HepG2 (cell line): ENCODE measurements around the gene ING5. TPM values are rescaled to one million over a fixed set of nuclear protein-coding genes. Genes with fewer than 3 reads are reported as not detected.

Source experiments
- E2F2 ChIP-seq: sonication (generic); formaldehyde crosslinking; IDR thresholded peaks from 2 replicates; pipeline ENCODE4 v1.4.0; 2020; ENCODE audit warnings: missing genetic modification reagents, borderline replicate concordance
- ETV5 ChIP-seq: IDR thresholded peaks from 2 replicates; pipeline ENCODE4 v1.6.1; 2018; ENCODE audit warnings: missing biosample characterization, missing genetic modification reagents, inconsistent platforms, borderline replicate concordance
- HMGXB4 ChIP-seq, 2 experiments: sonication (generic) in 1 of 2; formaldehyde crosslinking in 1 of 2; IDR thresholded peaks; 2 replicates each; pipeline versions ENCODE4 v1.4.0 to v1.6.1; 2018 to 2020; ENCODE audit warnings: missing genetic modification reagents in 2 of 2, borderline replicate concordance in 1 of 2, low read depth in 1 of 2, mild to moderate bottlenecking in 1 of 2, missing biosample characterization in 1 of 2
- NKX3-1 ChIP-seq: sonication (generic); formaldehyde crosslinking; IDR thresholded peaks from 2 replicates; pipeline ENCODE4 v1.5.0; 2020; ENCODE audit warnings: missing genetic modification reagents
- RARA ChIP-seq: IDR thresholded peaks from 2 replicates; pipeline ENCODE4 v1.6.1; 2016; ENCODE audit warnings: missing genetic modification reagents, missing compliant biosample characterization
- RFX3 ChIP-seq: IDR thresholded peaks from 2 replicates; pipeline ENCODE4 v1.6.1; 2016; ENCODE audit warnings: missing biosample characterization, missing genetic modification reagents
- TOE1 ChIP-seq: sonication (generic); formaldehyde crosslinking; IDR thresholded peaks from 2 replicates; pipeline ENCODE4 v1.4.0; 2020; ENCODE audit warnings: mild to moderate bottlenecking, missing genetic modification reagents
- YEATS4 ChIP-seq: sonication (generic); formaldehyde crosslinking; IDR thresholded peaks from 2 replicates; pipeline ENCODE4 v1.4.0; 2020; ENCODE audit warnings: missing genetic modification reagents, borderline replicate concordance
- ZNF180 ChIP-seq: sonication (generic); formaldehyde crosslinking; IDR thresholded peaks from 2 replicates; pipeline ENCODE4 v1.4.0; 2020; ENCODE audit warnings: low read depth, missing genetic modification reagents, borderline replicate concordance
- ZNF263 ChIP-seq: sonication (generic); formaldehyde crosslinking; IDR thresholded peaks from 2 replicates; pipeline ENCODE4 v1.4.0; 2020; ENCODE audit warnings: missing genetic modification reagents
- ZNF326 ChIP-seq: sonication (generic); formaldehyde crosslinking; IDR thresholded peaks from 2 replicates; pipeline ENCODE4 v1.4.0; 2020; ENCODE audit warnings: missing genetic modification reagents, borderline replicate concordance
- ZNF782 ChIP-seq: sonication (generic); formaldehyde crosslinking; IDR thresholded peaks from 2 replicates; pipeline ENCODE4 v1.4.0; 2020; ENCODE audit warnings: missing genetic modification reagents, mild to moderate bottlenecking, borderline replicate concordance
- polyA plus RNA-seq, 8 experiments: library from polyadenylated mRNA; depleted of rRNA in 3 of 8; stranded (reverse) in 7 of 8; unstranded in 1 of 8; fragments of >200 nt; fragmentation: Illumina TruSeq in 4 of 8; extraction: Trizol in 4 of 8; gene quantifications; 2 replicates each; pipeline versions ENCODE4 v1.2.1 to v1.2.3, GENCODE V29; 2011 to 2016; ENCODE audit warnings: low read depth in 4 of 8, missing spikeins in 1 of 8, mixed read lengths in 1 of 8; ENCODE audit not compliant: insufficient read depth in 1 of 8
- total RNA-seq, 5 experiments: library from RNA; depleted of rRNA; stranded (reverse); fragments of >200 nt; fragmentation: Illumina TruSeq; extraction: Trizol; gene quantifications; 2 replicates each; pipeline ENCODE4 v1.2.3, GENCODE V29; 2016; ENCODE audit warnings: low read depth in 1 of 5
- TF ChIP-seq, protein P1 (sequence below), 2 experiments: sonication (generic) in 1 of 2; formaldehyde crosslinking in 1 of 2; IDR thresholded peaks; 2 replicates each; pipeline versions ENCODE4 v1.6.1 to v1.9.0; 2014 to 2022; ENCODE audit warnings: antibody characterized with exemption in 1 of 2, borderline replicate concordance in 1 of 2, inconsistent platforms in 1 of 2, low read depth in 1 of 2, missing genetic modification reagents in 1 of 2
- TF ChIP-seq, protein P2 (sequence below): sonication (generic); formaldehyde crosslinking; IDR thresholded peaks from 2 replicates; pipeline ENCODE4 v1.5.1; 2020; ENCODE audit warnings: mild to moderate bottlenecking, missing genetic modification reagents, borderline replicate concordance

The ING5 gene
- total and polyA plus RNA-seq, 2 of the 13 experiments (the other 11 are each of a cell fraction or from before 2014, with no cell fraction given), result 61.9 to 71.9 TPM

DNA sequence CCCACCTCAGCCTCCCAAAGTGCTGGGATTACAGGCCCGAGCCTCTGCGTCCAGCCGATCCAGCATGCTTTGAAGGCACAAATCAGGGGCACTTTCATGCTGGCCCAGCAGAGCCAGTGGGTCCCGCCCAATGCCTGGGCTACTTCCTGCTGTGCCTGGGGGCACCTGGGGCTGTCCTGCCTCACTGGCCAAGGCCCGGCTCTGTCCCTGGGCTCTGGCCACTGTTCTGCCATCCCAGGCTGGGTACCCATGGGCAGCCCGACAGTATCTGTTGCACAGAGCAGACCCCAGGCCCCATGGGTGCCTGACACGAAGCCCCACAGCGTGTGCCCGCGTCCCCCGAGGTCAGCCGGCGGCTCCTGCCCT lies 68.0 kb downstream of the ING5 start (continued):
- no peak for TF ChIP-seq ETV5
- TF ChIP-seq, protein P1, sequence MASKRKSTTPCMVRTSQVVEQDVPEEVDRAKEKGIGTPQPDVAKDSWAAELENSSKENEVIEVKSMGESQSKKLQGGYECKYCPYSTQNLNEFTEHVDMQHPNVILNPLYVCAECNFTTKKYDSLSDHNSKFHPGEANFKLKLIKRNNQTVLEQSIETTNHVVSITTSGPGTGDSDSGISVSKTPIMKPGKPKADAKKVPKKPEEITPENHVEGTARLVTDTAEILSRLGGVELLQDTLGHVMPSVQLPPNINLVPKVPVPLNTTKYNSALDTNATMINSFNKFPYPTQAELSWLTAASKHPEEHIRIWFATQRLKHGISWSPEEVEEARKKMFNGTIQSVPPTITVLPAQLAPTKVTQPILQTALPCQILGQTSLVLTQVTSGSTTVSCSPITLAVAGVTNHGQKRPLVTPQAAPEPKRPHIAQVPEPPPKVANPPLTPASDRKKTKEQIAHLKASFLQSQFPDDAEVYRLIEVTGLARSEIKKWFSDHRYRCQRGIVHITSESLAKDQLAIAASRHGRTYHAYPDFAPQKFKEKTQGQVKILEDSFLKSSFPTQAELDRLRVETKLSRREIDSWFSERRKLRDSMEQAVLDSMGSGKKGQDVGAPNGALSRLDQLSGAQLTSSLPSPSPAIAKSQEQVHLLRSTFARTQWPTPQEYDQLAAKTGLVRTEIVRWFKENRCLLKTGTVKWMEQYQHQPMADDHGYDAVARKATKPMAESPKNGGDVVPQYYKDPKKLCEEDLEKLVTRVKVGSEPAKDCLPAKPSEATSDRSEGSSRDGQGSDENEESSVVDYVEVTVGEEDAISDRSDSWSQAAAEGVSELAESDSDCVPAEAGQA (IDR thresholded peaks at IDR 0.05; ENCODE audit: low read depth), result no peak
- TF ChIP-seq, protein P1 (CRISPR knock-in tag; IDR thresholded peaks at IDR 0.05; ENCODE audit: borderline replicate concordance), result peak; percentile 70; the same call in 1 of the 2 replicates
- no peak for TF ChIP-seq YEATS4
- peak; percentile 60; the same call in 1 of the 2 replicates for TF ChIP-seq E2F2 (CRISPR knock-in tag)
- no peak for TF ChIP-seq NKX3-1 (CRISPR knock-in tag)
- TF ChIP-seq TOE1 (CRISPR knock-in tag), result 0 out of 2 replicates have a peak, but pooled peaks have one; percentile 21
- peak; percentile 36; the same call in 1 of the 2 replicates for TF ChIP-seq RARA (CRISPR knock-in tag)
- no peak for TF ChIP-seq RFX3 (CRISPR knock-in tag)
- TF ChIP-seq ZNF782 (CRISPR knock-in tag), result no peak
- TF ChIP-seq ZNF263 (CRISPR knock-in tag), result no peak
- 0 out of 2 replicates have a peak, but pooled peaks have one; percentile 18 for TF ChIP-seq ZNF180 (CRISPR knock-in tag)
- TF ChIP-seq ZNF326 (CRISPR knock-in tag), result peak; percentile 61; the same call in 1 of the 2 replicates
- TF ChIP-seq HMGXB4 (CRISPR knock-in tag; IDR thresholded peaks at IDR 0.05; ENCODE audit: borderline replicate concordance in 1 of 2, low read depth in 1 of 2), result no peak
- TF ChIP-seq, protein P2, sequence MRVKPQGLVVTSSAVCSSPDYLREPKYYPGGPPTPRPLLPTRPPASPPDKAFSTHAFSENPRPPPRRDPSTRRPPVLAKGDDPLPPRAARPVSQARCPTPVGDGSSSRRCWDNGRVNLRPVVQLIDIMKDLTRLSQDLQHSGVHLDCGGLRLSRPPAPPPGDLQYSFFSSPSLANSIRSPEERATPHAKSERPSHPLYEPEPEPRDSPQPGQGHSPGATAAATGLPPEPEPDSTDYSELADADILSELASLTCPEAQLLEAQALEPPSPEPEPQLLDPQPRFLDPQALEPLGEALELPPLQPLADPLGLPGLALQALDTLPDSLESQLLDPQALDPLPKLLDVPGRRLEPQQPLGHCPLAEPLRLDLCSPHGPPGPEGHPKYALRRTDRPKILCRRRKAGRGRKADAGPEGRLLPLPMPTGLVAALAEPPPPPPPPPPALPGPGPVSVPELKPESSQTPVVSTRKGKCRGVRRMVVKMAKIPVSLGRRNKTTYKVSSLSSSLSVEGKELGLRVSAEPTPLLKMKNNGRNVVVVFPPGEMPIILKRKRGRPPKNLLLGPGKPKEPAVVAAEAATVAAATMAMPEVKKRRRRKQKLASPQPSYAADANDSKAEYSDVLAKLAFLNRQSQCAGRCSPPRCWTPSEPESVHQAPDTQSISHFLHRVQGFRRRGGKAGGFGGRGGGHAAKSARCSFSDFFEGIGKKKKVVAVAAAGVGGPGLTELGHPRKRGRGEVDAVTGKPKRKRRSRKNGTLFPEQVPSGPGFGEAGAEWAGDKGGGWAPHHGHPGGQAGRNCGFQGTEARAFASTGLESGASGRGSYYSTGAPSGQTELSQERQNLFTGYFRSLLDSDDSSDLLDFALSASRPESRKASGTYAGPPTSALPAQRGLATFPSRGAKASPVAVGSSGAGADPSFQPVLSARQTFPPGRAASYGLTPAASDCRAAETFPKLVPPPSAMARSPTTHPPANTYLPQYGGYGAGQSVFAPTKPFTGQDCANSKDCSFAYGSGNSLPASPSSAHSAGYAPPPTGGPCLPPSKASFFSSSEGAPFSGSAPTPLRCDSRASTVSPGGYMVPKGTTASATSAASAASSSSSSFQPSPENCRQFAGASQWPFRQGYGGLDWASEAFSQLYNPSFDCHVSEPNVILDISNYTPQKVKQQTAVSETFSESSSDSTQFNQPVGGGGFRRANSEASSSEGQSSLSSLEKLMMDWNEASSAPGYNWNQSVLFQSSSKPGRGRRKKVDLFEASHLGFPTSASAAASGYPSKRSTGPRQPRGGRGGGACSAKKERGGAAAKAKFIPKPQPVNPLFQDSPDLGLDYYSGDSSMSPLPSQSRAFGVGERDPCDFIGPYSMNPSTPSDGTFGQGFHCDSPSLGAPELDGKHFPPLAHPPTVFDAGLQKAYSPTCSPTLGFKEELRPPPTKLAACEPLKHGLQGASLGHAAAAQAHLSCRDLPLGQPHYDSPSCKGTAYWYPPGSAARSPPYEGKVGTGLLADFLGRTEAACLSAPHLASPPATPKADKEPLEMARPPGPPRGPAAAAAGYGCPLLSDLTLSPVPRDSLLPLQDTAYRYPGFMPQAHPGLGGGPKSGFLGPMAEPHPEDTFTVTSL, result no peak
